Mucosa of stomach (tissue), 1 donor: ENCODE measurements around the gene SMYD3.

Experiments used
- H3K27me3 ChIP-seq: one replicate; pipeline ENCODE4 v1.7.0; 2013; ENCODE audit warnings: mild to moderate bottlenecking, low read length; ENCODE audit not compliant: control insufficient read depth, insufficient read depth
- H3K36me3 ChIP-seq: one replicate; pipeline ENCODE4 v1.7.0; 2013; ENCODE audit warnings: low read length; ENCODE audit not compliant: control insufficient read depth, insufficient read depth
- H3K4me1 ChIP-seq: one replicate; pipeline ENCODE4 v1.7.0; 2013; ENCODE audit warnings: mild to moderate bottlenecking, low read length; ENCODE audit not compliant: control insufficient read depth, insufficient read depth
- H3K4me3 ChIP-seq: one replicate; pipeline ENCODE4 v1.7.0; 2013; ENCODE audit warnings: low read length
- H3K9ac ChIP-seq: one replicate; pipeline ENCODE4 v1.7.0; 2013; ENCODE audit warnings: mild to moderate bottlenecking, low read length, moderate library complexity
- H3K9me3 ChIP-seq: one replicate; pipeline ENCODE4 v1.7.0; 2013; ENCODE audit warnings: mild to moderate bottlenecking, low read length, moderate library complexity; ENCODE audit not compliant: control insufficient read depth
- donor health status: Pancreatic carcinoma.

Gene SMYD3

DNA sequence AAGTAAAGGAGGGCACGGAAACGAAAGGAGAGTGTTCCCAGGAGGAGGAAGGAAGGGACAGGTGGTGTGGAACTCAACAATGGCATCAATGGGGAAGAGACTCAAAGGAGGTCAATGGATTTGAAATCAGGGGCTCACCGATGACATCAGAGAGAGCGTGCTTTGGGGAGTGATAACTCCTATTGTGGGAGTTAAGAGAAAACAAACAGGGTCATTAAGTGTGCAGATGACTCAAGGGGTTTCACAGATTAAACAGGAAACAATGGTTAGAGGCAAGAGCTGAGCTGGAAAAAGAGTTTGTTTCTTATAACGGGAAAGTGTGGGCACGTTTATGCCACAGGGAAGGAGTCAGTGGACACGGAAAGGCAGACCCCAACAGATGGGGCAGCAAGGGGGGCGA is 629.1 kb downstream of the SMYD3 start:
- no peak overlapping the region for H3K9ac ChIP-seq
- H3K36me3 ChIP-seq, result no peaks in the 10 kb centered on the region
- no peaks in the 10 kb centered on the region for H3K9me3 ChIP-seq
- peaks cover 8% of the 10 kb centered on the region for H3K4me1 ChIP-seq
- H3K27me3 ChIP-seq, result no peaks in the 10 kb centered on the region
- no peak overlapping the region for H3K4me3 ChIP-seq

DNA sequence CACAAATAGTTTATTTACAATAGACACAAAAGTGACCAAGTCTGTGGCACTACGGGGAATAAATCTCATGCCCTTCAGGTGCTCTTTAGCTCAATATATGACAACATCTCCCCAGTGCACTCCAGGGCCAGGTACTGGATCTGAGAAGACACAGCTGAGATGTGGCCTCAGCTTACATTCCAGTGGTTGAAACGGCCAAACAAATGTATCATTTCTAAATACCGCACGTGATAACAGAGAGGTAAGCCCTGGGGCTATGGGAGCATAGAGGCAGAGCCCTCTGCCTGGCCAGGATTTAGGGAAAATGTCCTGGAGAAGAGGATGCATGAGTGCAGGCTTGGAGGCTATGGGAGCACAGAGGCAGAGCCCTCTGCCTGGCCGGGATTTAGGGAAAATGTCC is 630.5 kb downstream of the SMYD3 start:
- Histone ChIP-seq H3K9ac (no peak overlapping the region), H3K27me3 (no peaks in the 10 kb centered on the region), H3K9me3 (no peaks in the 10 kb centered on the region), H3K36me3 (no peaks in the 10 kb centered on the region), H3K4me1 (peaks cover 8% of the 10 kb centered on the region), H3K4me3 (no peak overlapping the region)

DNA sequence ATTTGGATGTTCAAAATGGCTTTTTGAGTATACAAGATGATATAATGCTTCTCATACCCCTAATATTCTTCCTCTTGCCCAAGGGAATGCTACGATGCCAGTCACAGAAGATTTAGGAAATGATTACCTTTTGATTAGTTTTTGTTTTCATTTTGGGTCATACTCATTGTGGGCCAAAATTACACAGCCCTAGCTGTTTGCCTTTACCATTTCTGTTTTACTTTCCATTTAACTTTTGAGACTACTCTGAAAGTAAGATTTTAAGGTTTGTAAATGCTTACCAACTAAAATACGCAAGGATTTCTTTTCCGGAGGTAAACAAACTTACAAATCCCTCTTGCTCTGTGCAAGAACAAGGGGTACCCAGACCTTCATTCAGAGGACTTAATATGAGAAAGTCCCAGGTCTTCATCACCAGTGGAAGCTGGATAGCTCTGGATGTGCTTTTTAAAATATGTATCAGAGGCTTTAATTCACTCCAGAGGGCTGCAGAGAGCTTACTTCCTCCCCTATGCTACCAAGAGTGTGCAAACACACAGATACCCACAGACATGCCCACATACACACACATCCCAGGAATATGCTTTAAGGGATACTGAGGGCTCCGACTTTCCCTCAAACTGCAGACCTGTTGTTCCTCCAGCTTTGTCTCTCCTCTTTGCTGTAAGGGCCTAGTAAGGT is 631.4 kb downstream of the SMYD3 start:
- Histone ChIP-seq H3K9ac (no peak overlapping the region), H3K4me1 (peaks cover 8% of the 10 kb centered on the region)

DNA sequence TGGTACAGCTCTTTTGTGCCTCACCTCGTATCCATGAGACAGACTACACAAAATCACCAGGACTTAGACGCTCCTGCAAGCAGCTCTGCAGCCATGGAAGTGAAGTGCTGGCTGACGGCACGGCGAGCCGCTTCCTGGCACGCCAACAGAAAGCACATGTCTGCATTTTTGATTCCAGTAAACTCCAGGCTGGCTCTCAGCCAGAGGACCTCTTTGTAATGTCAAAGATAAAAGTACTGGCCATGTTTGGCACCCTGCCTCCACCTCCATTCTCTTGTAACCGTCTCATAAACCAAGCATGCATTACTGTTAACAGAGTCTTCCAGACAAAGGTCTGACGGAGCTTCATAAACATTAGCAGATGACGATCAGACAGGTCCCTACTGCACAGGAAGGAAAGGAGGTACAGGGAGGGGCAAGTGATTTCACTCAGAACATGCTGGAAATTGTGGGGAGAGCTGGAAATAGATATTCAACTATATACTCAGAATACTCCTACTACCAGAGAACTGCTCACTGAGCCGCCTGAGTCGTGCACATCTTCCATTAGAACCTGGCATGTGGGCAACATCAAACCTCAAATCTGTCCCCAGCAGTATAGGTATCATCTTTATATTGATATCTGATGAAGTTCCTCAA is 632.0 kb downstream of the SMYD3 start:
- no peaks in the 10 kb centered on the region for H3K36me3 ChIP-seq
- H3K4me3 ChIP-seq, result no peak overlapping the region
- no peaks in the 10 kb centered on the region for H3K27me3 ChIP-seq
- H3K9me3 ChIP-seq, result no peaks in the 10 kb centered on the region
- peaks cover 8% of the 10 kb centered on the region for H3K4me1 ChIP-seq
- H3K9ac ChIP-seq, result no peak overlapping the region

More for the DNA sequence above, 631.4 kb downstream of the SMYD3 start:
- no peaks in the 10 kb centered on the region for H3K27me3 ChIP-seq
- no peaks in the 10 kb centered on the region for H3K36me3 ChIP-seq
- H3K4me3 ChIP-seq, result no peak overlapping the region
- no peaks in the 10 kb centered on the region for H3K9me3 ChIP-seq

DNA sequence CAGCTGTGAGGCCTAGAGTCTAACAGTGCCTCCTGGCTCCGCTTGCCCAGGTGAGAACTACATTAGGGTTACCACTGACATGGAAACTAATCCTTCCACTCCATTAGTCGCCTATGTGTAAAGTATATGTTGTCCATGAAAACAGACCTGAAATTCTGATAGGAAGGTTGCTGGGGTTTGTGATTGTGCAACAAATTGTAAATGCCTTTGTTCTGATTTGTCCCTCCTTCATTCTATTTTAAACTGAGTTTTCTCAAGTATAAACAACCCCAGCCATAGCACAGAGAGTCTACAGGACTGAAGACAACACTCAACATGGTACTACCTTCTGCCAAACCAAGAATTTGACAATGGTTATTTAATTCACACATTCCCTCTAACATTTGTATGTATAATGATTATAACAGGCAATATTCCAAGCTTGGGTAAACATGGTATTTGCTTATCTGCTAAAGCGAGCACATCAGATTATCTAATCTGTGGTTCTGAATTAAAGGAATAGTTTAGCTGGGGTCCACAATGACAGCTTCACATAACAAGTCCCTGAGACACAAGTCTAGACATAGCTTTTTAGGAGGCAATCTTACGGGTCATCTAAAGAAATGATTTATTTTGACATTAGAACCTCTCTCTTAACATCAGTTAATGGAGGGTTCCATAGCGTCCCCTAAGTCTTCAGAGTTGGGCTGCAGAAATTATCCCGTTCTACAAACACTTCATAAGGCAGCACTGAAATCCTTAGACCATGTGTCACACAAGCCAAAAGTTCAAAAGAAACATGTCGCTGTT is 633.0 kb downstream of the SMYD3 start:
- Histone ChIP-seq H3K9ac (no peak overlapping the region), H3K9me3 (no peaks in the 10 kb centered on the region), H3K27me3 (no peaks in the 10 kb centered on the region), H3K4me3 (no peak overlapping the region), H3K4me1 (peaks cover 8% of the 10 kb centered on the region), H3K36me3 (no peaks in the 10 kb centered on the region)

DNA sequence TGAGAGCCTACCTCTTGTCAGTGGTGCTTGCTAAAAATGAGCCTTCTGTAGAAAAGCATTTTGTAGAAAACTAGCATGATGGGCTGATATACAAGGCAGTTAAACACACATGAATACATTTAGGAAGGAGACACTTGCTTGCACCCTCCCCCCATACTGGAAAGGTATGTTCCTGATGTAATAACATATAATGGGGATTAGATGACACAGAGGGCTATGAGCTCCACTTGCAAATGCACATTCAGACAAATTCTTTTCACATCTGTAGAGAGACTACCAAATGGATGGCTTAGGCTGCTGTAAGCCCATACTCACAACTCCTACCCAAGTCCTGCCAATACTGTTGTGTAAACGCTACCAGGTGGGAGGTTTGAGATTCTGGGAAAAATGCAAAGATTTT is 634.0 kb downstream of the SMYD3 start:
- Histone ChIP-seq H3K4me3 (no peak overlapping the region), H3K9me3 (no peaks in the 10 kb centered on the region), H3K9ac (no peak overlapping the region), H3K36me3 (no peaks in the 10 kb centered on the region), H3K4me1 (peaks cover 8% of the 10 kb centered on the region), H3K27me3 (no peaks in the 10 kb centered on the region)

DNA sequence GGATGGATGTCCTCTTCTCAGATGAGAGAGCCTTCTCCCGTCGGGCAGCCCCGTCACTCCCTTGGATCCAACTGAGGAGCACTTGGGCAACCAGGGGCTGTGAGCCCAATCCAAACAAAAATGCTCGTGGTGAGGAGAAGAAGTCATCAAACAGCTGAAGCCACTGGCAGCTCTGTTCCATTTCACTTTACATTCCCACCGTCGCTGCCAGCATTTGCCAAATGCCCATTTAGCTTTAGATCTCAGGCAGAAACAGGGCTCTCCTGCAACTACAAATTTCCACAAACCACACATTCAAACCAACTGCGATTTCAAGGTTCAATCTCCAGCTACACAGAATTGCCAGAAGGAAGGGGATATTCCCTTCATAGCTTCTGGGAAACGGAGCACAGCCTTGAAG is 634.6 kb downstream of the SMYD3 start:
- H3K36me3 ChIP-seq, result no peaks in the 10 kb centered on the region
- no peaks in the 10 kb centered on the region for H3K27me3 ChIP-seq
- peaks cover 8% of the 10 kb centered on the region for H3K4me1 ChIP-seq
- H3K9ac ChIP-seq, result no peak overlapping the region
- no peaks in the 10 kb centered on the region for H3K9me3 ChIP-seq
- H3K4me3 ChIP-seq, result no peak overlapping the region

DNA sequence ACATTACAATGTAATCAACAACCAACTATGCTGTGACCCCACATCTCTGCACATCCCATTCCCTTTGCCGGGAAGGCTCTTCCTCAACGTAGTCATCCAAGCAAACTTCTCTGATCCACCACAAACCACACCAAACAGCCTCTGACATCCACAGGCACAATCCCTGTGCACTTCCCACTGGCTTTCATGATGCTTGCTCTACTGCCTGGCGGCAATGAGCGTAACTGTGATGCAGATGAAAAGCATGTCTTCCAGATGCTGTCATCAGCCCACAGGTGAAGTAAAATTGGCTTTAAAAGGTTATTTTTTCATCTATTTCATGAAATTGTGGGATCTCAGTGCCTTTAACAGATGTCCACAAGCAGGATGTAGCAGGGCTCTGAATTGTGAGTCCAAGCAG is 635.2 kb downstream of the SMYD3 start:
- H3K27me3 ChIP-seq, result no peaks in the 10 kb centered on the region

DNA sequence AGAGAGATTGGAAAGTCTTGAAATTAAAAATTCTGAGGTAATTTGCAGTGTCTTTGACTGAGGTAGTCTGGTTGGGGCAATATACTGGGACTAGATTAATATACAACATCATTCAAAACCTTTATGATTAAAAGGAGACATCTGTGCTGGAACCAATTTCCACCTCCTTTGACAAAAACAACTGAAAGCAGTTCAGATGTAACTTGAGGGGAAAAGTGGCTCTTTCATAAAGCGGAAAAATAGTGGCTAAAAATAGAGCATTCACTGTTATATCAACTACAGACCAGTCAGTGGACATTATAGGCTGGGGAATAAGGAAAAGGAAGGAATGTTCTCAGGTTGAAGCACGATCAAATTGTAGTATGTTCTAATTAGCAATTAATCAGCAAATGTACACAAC is 635.9 kb downstream of the SMYD3 start:
- no peak overlapping the region for H3K9ac ChIP-seq
- no peaks in the 10 kb centered on the region for H3K9me3 ChIP-seq
- no peak overlapping the region for H3K4me3 ChIP-seq
- H3K27me3 ChIP-seq, result no peaks in the 10 kb centered on the region
- H3K36me3 ChIP-seq, result no peaks in the 10 kb centered on the region
- H3K4me1 ChIP-seq, result peaks cover 8% of the 10 kb centered on the region

More for the DNA sequence above, 635.2 kb downstream of the SMYD3 start:
- Histone ChIP-seq H3K36me3 (no peaks in the 10 kb centered on the region), H3K4me1 (peaks cover 8% of the 10 kb centered on the region), H3K9me3 (no peaks in the 10 kb centered on the region), H3K9ac (no peak overlapping the region), H3K4me3 (no peak overlapping the region)

DNA sequence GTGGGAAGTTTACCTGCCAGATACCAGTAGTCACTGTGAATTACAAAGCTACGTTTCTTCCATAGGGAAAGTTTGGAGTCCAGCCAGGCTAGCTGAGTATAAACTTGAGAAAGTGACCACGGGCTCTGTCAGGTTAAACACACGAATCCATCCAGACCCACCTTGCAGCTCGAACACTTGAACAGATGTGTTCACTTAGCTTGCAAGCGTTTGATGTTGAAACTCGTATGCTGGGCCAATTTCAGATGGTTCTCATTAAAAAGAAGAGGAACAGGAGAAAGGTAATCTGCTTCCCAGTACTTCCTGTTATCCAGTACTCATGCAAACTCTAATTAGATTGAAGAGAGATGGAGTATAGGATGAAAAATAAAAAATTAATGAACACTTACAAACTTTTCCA is 636.4 kb downstream of the SMYD3 start:
- H3K27me3 ChIP-seq, result no peaks in the 10 kb centered on the region
- H3K4me3 ChIP-seq, result no peak overlapping the region
- H3K9me3 ChIP-seq, result no peaks in the 10 kb centered on the region
- no peaks in the 10 kb centered on the region for H3K36me3 ChIP-seq
- peaks cover 8% of the 10 kb centered on the region for H3K4me1 ChIP-seq
- no peak overlapping the region for H3K9ac ChIP-seq

DNA sequence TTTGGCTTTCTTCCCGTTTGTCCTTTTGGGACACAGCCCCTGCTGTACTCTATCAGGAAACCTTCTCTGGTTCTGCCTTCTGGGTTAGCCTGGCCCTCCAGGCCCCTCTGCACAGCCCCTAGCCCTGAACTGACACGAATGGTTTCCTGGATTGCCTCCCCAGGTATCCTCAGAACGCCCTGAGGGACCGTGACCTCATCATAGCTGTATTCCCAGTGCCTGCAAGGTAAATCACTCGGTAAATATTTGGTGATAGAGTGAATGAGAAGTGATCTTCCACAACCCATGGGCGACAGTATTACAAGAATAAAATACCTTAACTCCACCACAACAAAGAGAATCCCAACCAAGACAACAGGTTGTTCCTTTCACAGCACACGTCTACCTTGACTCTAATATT is 637.2 kb downstream of the SMYD3 start:
- no peak overlapping the region for H3K9ac ChIP-seq

DNA sequence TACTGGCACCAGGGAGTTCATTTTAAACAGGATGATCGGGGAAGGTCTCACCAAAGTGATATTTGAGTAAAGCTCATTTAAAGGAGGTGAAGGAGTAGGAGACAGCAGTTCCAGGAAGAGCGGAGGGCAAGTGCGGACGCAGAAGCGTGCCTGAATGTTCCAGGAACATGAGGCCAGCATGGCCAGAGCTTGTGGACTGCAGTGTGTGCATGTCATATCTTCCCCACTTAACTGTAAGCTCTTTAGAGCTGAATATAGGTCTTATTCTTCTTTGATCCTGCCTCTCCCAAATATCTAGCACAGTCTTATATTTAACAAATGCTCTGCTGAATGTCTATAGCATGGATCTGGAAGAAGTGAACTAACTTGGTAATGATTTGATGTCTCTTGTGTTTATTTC is 639.3 kb downstream of the SMYD3 start:
- Histone ChIP-seq H3K4me1 (no peaks in the 10 kb centered on the region), H3K36me3 (no peaks in the 10 kb centered on the region), H3K9me3 (no peaks in the 10 kb centered on the region)

More for the DNA sequence above, 637.2 kb downstream of the SMYD3 start:
- Histone ChIP-seq H3K4me1 (peaks cover 8% of the 10 kb centered on the region), H3K27me3 (no peaks in the 10 kb centered on the region), H3K9me3 (no peaks in the 10 kb centered on the region), H3K4me3 (no peak overlapping the region), H3K36me3 (no peaks in the 10 kb centered on the region)

More for the DNA sequence above, 639.3 kb downstream of the SMYD3 start:
- Histone ChIP-seq H3K9ac (no peak overlapping the region), H3K27me3 (no peaks in the 10 kb centered on the region), H3K4me3 (no peak overlapping the region)
